Neutrophil (primary cell): Measurements from ENCODE around the gene RETREG1.

Experiments
- H3K27ac ChIP-seq: fragments of 200-600 bp; sonication (generic); 2 replicates; pipeline ENCODE4 v1.5.1; 2016; ENCODE audit warnings: mild to moderate bottlenecking, moderate library complexity
- H3K27me3 ChIP-seq: fragments of 200-600 bp; sonication (generic); 2 replicates; pipeline ENCODE4 v1.6.0; 2016; ENCODE audit warnings: mild to moderate bottlenecking
- H3K36me3 ChIP-seq: fragments of 200-600 bp; sonication (generic); 2 replicates; pipeline ENCODE4 v1.5.1; 2017
- H3K4me1 ChIP-seq, 2 experiments: fragments of 200-600 bp in 1 of 2; sonication (generic) in 1 of 2; 1 replicate in 1 of 2; 2 replicates in 1 of 2; pipeline versions ENCODE4 v1.5.1 to v1.6.1; 2013 to 2016; ENCODE audit warnings: low read depth in 1 of 2, low read length in 1 of 2, mild to moderate bottlenecking in 1 of 2, moderate library complexity in 1 of 2; ENCODE audit not compliant: control insufficient read depth in 1 of 2, insufficient read depth in 1 of 2
- H3K4me3 ChIP-seq, 2 experiments: fragments of 200-600 bp in 1 of 2; sonication (generic) in 1 of 2; 1 replicate in 1 of 2; 2 replicates in 1 of 2; pipeline ENCODE4 v1.5.1; 2013 to 2016; ENCODE audit warnings: low read depth in 1 of 2, low read length in 1 of 2, mild to moderate bottlenecking in 1 of 2, moderate library complexity in 1 of 2
- H3K9me3 ChIP-seq: fragments of 200-600 bp; sonication (generic); 2 replicates; pipeline ENCODE4 v1.5.1; 2016
- CTCF ChIP-seq: fragments of 200-600 bp; sonication (generic); IDR thresholded peaks from 2 replicates; pipeline ENCODE4 v1.5.1; 2016; ENCODE audit warnings: antibody characterized with exemption

The RETREG1 gene

DNA sequence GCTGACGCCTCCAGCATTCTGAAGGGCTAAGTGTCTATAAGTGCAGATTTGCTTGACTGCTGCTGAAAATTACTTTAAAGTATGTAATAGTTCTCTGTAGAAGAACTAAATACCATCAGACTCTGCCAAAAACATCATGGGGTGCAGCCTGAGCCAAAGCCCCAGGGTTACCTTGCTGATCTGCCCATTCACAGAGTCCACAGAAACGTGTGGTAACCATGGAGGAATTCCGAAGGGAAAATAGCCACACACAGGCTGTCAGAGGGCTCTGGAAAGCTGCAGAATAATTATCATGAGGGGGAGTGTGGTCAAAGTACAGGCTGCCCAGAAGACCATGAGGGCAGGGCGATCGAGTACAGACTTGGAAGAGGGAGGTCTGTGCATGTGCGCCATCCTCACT lies 36.4 kb downstream of the RETREG1 start:
- no peaks in the 10 kb centered on the region for H3K9me3 ChIP-seq
- no peaks in the 10 kb centered on the region for H3K27me3 ChIP-seq
- no peak for TF ChIP-seq CTCF
- no peaks in the 10 kb centered on the region for H3K4me1 ChIP-seq
- H3K4me3 ChIP-seq = no peak overlapping the region
- no peaks in the 10 kb centered on the region for H3K36me3 ChIP-seq
- H3K27ac ChIP-seq = no peak overlapping the region

GRCh38 chr5:16579142-16579847 lies 37.5 kb downstream of the RETREG1 start:
- H3K27me3 ChIP-seq = no peaks in the 10 kb centered on the region
- no peaks in the 10 kb centered on the region for H3K36me3 ChIP-seq
- no peak for TF ChIP-seq CTCF
- H3K4me3 ChIP-seq = no peak overlapping the region
- H3K9me3 ChIP-seq = no peaks in the 10 kb centered on the region
- H3K4me1 ChIP-seq = no peaks in the 10 kb centered on the region
- H3K27ac ChIP-seq = no peak overlapping the region

GRCh38 chr5:16578474-16578883 lies 38.3 kb downstream of the RETREG1 start:
- H3K27me3 ChIP-seq = no peaks in the 10 kb centered on the region
- no peak for TF ChIP-seq CTCF
- no peak overlapping the region for H3K27ac ChIP-seq
- H3K9me3 ChIP-seq = no peaks in the 10 kb centered on the region
- no peaks in the 10 kb centered on the region for H3K36me3 ChIP-seq
- H3K4me3 ChIP-seq = no peak overlapping the region
- H3K4me1 ChIP-seq = no peaks in the 10 kb centered on the region

- TF ChIP-seq CTCF = no peak
- H3K4me1 ChIP-seq = no peaks in the 10 kb centered on the region
- no peaks in the 10 kb centered on the region for H3K36me3 ChIP-seq
- no peaks in the 10 kb centered on the region for H3K9me3 ChIP-seq
- H3K27me3 ChIP-seq = no peaks in the 10 kb centered on the region
- H3K27ac ChIP-seq = no peak overlapping the region
- no peak overlapping the region for H3K4me3 ChIP-seq
These were observed 39.1 kb downstream of the RETREG1 start for GRCh38 chr5:16577677-16578076.

GRCh38 chr5:16574789-16575721 lies 41.7 kb downstream of the RETREG1 start:
- no peaks in the 10 kb centered on the region for H3K36me3 ChIP-seq
- no peaks in the 10 kb centered on the region for H3K9me3 ChIP-seq
- no peak for TF ChIP-seq CTCF
- H3K4me1 ChIP-seq = peaks cover 0 to 1% of the 10 kb centered on the region in 2 experiments
- H3K27ac ChIP-seq = no peak overlapping the region
- no peaks in the 10 kb centered on the region for H3K27me3 ChIP-seq
- no peak overlapping the region for H3K4me3 ChIP-seq
